DOHH2 (cell line): ENCODE data around the gene XRCC4.

Source experiments
- H3F3A ChIP-seq: fragments of 200-600 bp; sonication (generic), shearing (Covaris generic); 2 replicates; pipeline ENCODE4 v1.6.0; 2016; ENCODE audit warnings: antibody characterized with exemption, mild to moderate bottlenecking; ENCODE audit not compliant: control insufficient read depth, insufficient read depth
- H3K27ac ChIP-seq: fragments of 200-600 bp; sonication (generic); 2 replicates; pipeline ENCODE4 v1.5.1; 2014; ENCODE audit warnings: low read depth, mild to moderate bottlenecking, low read length, moderate library complexity
- H3K27me3 ChIP-seq: fragments of 200-600 bp; sonication (generic); 2 replicates; pipeline ENCODE4 v1.6.1; 2014; ENCODE audit warnings: mild to moderate bottlenecking, low read length, mixed read lengths; ENCODE audit not compliant: control insufficient read depth
- H3K36me3 ChIP-seq: fragments of 200-600 bp; sonication (generic); 2 replicates; pipeline ENCODE4 v1.6.1; 2014; ENCODE audit warnings: mild to moderate bottlenecking, low read length, moderate library complexity, mixed read lengths; ENCODE audit not compliant: control insufficient read depth
- H3K4me1 ChIP-seq: fragments of 200-600 bp; sonication (generic); 2 replicates; pipeline ENCODE4 v1.6.1; 2014; ENCODE audit warnings: mild to moderate bottlenecking, low read length, mixed read lengths; ENCODE audit not compliant: control insufficient read depth
- H3K4me2 ChIP-seq: fragments of 200-600 bp; sonication (generic); 2 replicates; pipeline ENCODE4 v1.6.0; 2014; ENCODE audit warnings: mild to moderate bottlenecking, low read length, moderate library complexity
- H3K4me3 ChIP-seq: fragments of 200-600 bp; sonication (generic); 2 replicates; pipeline ENCODE4 v1.5.1; 2014; ENCODE audit warnings: mild to moderate bottlenecking, low read length, mixed read lengths
- H3K79me2 ChIP-seq: fragments of 200-600 bp; sonication (generic); 2 replicates; pipeline ENCODE4 v1.6.1; 2014; ENCODE audit warnings: mild to moderate bottlenecking, low read length, mixed read lengths; ENCODE audit not compliant: control insufficient read depth
- H3K9me2 ChIP-seq: fragments of 200-600 bp; sonication (generic); replicated peaks from 2 replicates; pipeline ENCODE4 v1.6.1; 2014; ENCODE audit warnings: mild to moderate bottlenecking, low read length, mixed read lengths; ENCODE audit not compliant: control insufficient read depth
- H3K9me3 ChIP-seq: fragments of 200-600 bp; sonication (generic); 2 replicates; pipeline ENCODE4 v1.6.1; 2014; ENCODE audit warnings: antibody characterized with exemption, low read length, mixed read lengths; ENCODE audit not compliant: control insufficient read depth, insufficient read depth
- H4K20me1 ChIP-seq: fragments of 200-600 bp; sonication (generic); 2 replicates; pipeline ENCODE4 v1.6.0; 2014; ENCODE audit warnings: low read depth, mild to moderate bottlenecking, antibody characterized with exemption, low read length, moderate library complexity; ENCODE audit not compliant: control insufficient read depth, insufficient read depth
- CTCF ChIP-seq: fragments of 200-600 bp; sonication (generic); IDR thresholded peaks from one replicate; pipeline ENCODE4 v1.5.1; 2014; ENCODE audit warnings: antibody characterized with exemption, mild to moderate bottlenecking, low read depth, low read length; ENCODE audit not compliant: poor library complexity, severe bottlenecking
- EZH2phosphoT487 ChIP-seq: fragments of 200-600 bp; sonication (generic); IDR thresholded peaks from 2 replicates; pipeline ENCODE4 v1.6.1; 2017; ENCODE audit warnings: borderline replicate concordance, mild to moderate bottlenecking, antibody characterized with exemption, low read length, moderate library complexity, mixed read lengths

Gene XRCC4

GRCh38 chr5:83092619-83093018 is 15.3 kb downstream of the XRCC4 start:
- H3K4me1 ChIP-seq = peaks cover 9% of the 10 kb centered on the region
- H3K4me3 ChIP-seq = no peak overlapping the region
- H3K27me3 ChIP-seq = no peaks in the 10 kb centered on the region
- no peak overlapping the region for H3K4me2 ChIP-seq
- H4K20me1 ChIP-seq = no peaks in the 10 kb centered on the region
- no peaks in the 10 kb centered on the region for H3K36me3 ChIP-seq
- TF ChIP-seq EZH2phosphoT487 = no peak
- TF ChIP-seq CTCF = no peak
- H3K9me2 ChIP-seq = no peaks in the 10 kb centered on the region
- H3F3A ChIP-seq = no peaks in the 10 kb centered on the region
- peaks cover 6% of the 10 kb centered on the region; the same call in 1 of the 2 replicates for H3K9me3 ChIP-seq
- H3K79me2 ChIP-seq = peaks cover 43% of the 10 kb centered on the region
- no peak overlapping the region for H3K27ac ChIP-seq

- no peak for TF ChIP-seq CTCF
- no peak for TF ChIP-seq EZH2phosphoT487
- H3K9me2 ChIP-seq = no peaks in the 10 kb centered on the region
- H3K27ac ChIP-seq = no peak overlapping the region
Observed at GRCh38 chr5:83093692-83094091, 16.3 kb downstream of the XRCC4 start.

GRCh38 chr5:83095163-83095956 is 18.0 kb downstream of the XRCC4 start:
- Histone ChIP-seq H3K27ac (no peak overlapping the region), H3K27me3 (no peaks in the 10 kb centered on the region), H3K4me2 (no peak overlapping the region), H3K4me1 (peaks cover 9% of the 10 kb centered on the region), H3K9me3 (peaks cover 6% of the 10 kb centered on the region; the same call in 1 of the 2 replicates), H3K79me2 (peaks cover 28% of the 10 kb centered on the region), H4K20me1 (no peaks in the 10 kb centered on the region), H3F3A (no peaks in the 10 kb centered on the region), H3K4me3 (no peak overlapping the region), H3K36me3 (no peaks in the 10 kb centered on the region), H3K9me2 (no peaks in the 10 kb centered on the region)
- TF ChIP-seq EZH2phosphoT487 (no peak), CTCF (no peak)

More at GRCh38 chr5:83093692-83094091, 16.3 kb downstream of the XRCC4 start:
- Histone ChIP-seq H3K79me2 (peaks cover 44% of the 10 kb centered on the region), H3K4me1 (peaks cover 9% of the 10 kb centered on the region), H4K20me1 (no peaks in the 10 kb centered on the region), H3K27me3 (no peaks in the 10 kb centered on the region), H3K4me2 (no peak overlapping the region), H3K4me3 (no peak overlapping the region), H3K36me3 (no peaks in the 10 kb centered on the region), H3F3A (no peaks in the 10 kb centered on the region), H3K9me3 (peaks cover 6% of the 10 kb centered on the region; the same call in 1 of the 2 replicates)
